K562 (cell line): ENCODE data around the gene GJC2. TPM values are rescaled to one million over a fixed set of nuclear protein-coding genes. Genes with fewer than 3 reads are reported as not detected.

Experiments used
- ATAC-seq: fragments of 200-7000 bp; cut with Tn5 transposase; 3 replicates; pipeline ENCODE4 v1.9.1; 2020; ENCODE audit warnings: moderate library complexity
- BruUV-seq: library from RNA; stranded (reverse); fragments of 400-500 nt; replicated peaks from 2 replicates; lab custom pipeline; 2021; lab: Mats Ljungman, UMichigan
- CTCF ChIA-PET: fragments of 300-600 bp; formaldehyde crosslinking; extraction: SDS; loops from one replicate; lab custom pipeline; 2021; ENCODE audit warnings: low intra/inter-chr PET ratio; lab: Yijun Ruan, JAX
- POLR2A ChIA-PET: fragments of 300-600, 350-650 bp; sonication (Branson Sonifier 250); formaldehyde crosslinking; extraction: SDS; loops from one replicate; lab custom pipeline; 2021; ENCODE audit warnings: antibody characterized with exemption, inconsistent platforms; lab: Yijun Ruan, JAX
- DNase-seq, 4 experiments: peaks; one replicate each; pipeline versions ENCODE4 v3.0.0 to v3.0.0-alpha.2; 2011 to 2018; ENCODE audit warnings: low spot score in 3 of 4, mixed read lengths in 3 of 4; ENCODE audit errors: extremely low read depth in 1 of 4
- FAIRE-seq: peaks from 2 replicates; lab custom pipeline; 2011; peaks lifted over from hg19 to GRCh38; lab: Jason Lieb, UNC
- H2AFZ ChIP-seq: 2 replicates; pipeline ENCODE4 v1.6.0; 2011; ENCODE audit warnings: low read depth, low read length, control low read depth, inconsistent platforms
- H3K27ac ChIP-seq: fragments of 200-600 bp; 3 replicates; pipeline ENCODE4 v1.8.0; 2011; ENCODE audit warnings: low read depth, mild to moderate bottlenecking, control low read depth, inconsistent platforms, low read length, moderate library complexity, mixed read lengths; ENCODE audit errors: extremely low read depth
- H3K27me3 ChIP-seq, 2 experiments: fragments of 300-600 bp in 1 of 2; 2 replicates in 1 of 2; 3 replicates in 1 of 2; pipeline versions ENCODE4 v1.6.0 to v1.8.0; 2011; ENCODE audit warnings: inconsistent platforms in 2 of 2, low read length in 2 of 2, mild to moderate bottlenecking in 1 of 2, mixed read lengths in 1 of 2, moderate library complexity in 1 of 2; ENCODE audit not compliant: control insufficient read depth in 2 of 2, insufficient read depth in 2 of 2
- H3K36me3 ChIP-seq: fragments of 300-600 bp; 3 replicates; pipeline ENCODE4 v1.8.0; 2011; ENCODE audit warnings: mild to moderate bottlenecking, low read length, inconsistent platforms; ENCODE audit not compliant: control insufficient read depth, insufficient read depth
- H3K4me1 ChIP-seq, 2 experiments: fragments of 200-600 bp in 1 of 2; replicated peaks in 1 of 2; 2 replicates in 1 of 2; 3 replicates in 1 of 2; pipeline versions ENCODE4 v1.5.1 to v1.8.0; 2011; ENCODE audit warnings: inconsistent platforms in 2 of 2, low read length in 2 of 2, mild to moderate bottlenecking in 1 of 2, mixed read lengths in 1 of 2, moderate library complexity in 1 of 2; ENCODE audit not compliant: control insufficient read depth in 2 of 2, insufficient read depth in 2 of 2
- H3K4me2 ChIP-seq: 2 replicates; pipeline ENCODE4 v1.6.1; 2011; ENCODE audit warnings: low read length, control low read depth, inconsistent platforms, mixed read lengths; ENCODE audit not compliant: insufficient read depth
- H3K4me3 ChIP-seq: fragments of 200-600 bp; sonication (generic), shearing (Covaris generic); 2 replicates; pipeline ENCODE4 v1.5.1; 2016; ENCODE audit warnings: control low read depth, inconsistent platforms
- H3K79me2 ChIP-seq: fragments of 200-600 bp; 3 replicates; pipeline ENCODE4 v1.8.0; 2011; ENCODE audit warnings: low read length, inconsistent platforms; ENCODE audit not compliant: control insufficient read depth, insufficient read depth
- H3K9ac ChIP-seq, 2 experiments: 2 replicates each; pipeline versions ENCODE4 v1.6.0 to v1.6.1; 2011; ENCODE audit warnings: low read depth in 2 of 2, low read length in 2 of 2, control low read depth in 1 of 2, inconsistent platforms in 1 of 2, mild to moderate bottlenecking in 1 of 2, mixed read lengths in 1 of 2; ENCODE audit not compliant: insufficient read depth in 1 of 2
- H3K9me1 ChIP-seq: one replicate; pipeline ENCODE4 v1.6.0; 2011; ENCODE audit warnings: inconsistent platforms, mild to moderate bottlenecking, low read length, moderate library complexity; ENCODE audit not compliant: control insufficient read depth, insufficient read depth
- H3K9me3 ChIP-seq: replicated peaks from 2 replicates; pipeline ENCODE4 v1.5.1; 2011; ENCODE audit warnings: low read depth, low read length, inconsistent platforms; ENCODE audit not compliant: control insufficient read depth, insufficient read depth
- H4K20me1 ChIP-seq: replicated peaks from 2 replicates; pipeline ENCODE4 v1.6.1; 2011; ENCODE audit warnings: low read length, inconsistent platforms, mixed read lengths; ENCODE audit not compliant: control insufficient read depth, insufficient read depth
- CAMTA2 ChIP-seq: fragments of 250-450 bp; sonication (Bioruptor Pico); conservative IDR thresholded peaks from 2 replicates; pipeline ENCODE4 v1.5.1; 2022
- CTCF ChIP-seq, 3 experiments: IDR thresholded peaks in 2 of 3; conservative IDR thresholded peaks in 1 of 3; 2 replicates each; pipeline ENCODE4 v1.5.1; 2011 to 2012; ENCODE audit warnings: low read length in 3 of 3, mild to moderate bottlenecking in 3 of 3, control low read depth in 2 of 3, improper control_type of control experiment in 1 of 3, inconsistent platforms in 1 of 3, low read depth in 1 of 3, mixed read lengths in 1 of 3, moderate library complexity in 1 of 3; ENCODE audit not compliant: insufficient read depth in 2 of 3
- FUS ChIP-seq: fragments of 200-400 bp; formaldehyde crosslinking; optimal IDR thresholded peaks from 2 replicates; pipeline ENCODE3; 2017; ENCODE audit warnings: low read depth, low read length
- MAFG ChIP-seq: fragments of 450-650 bp; conservative IDR thresholded peaks from 2 replicates; pipeline ENCODE4 v1.6.1; 2016; ENCODE audit warnings: missing genetic modification characterization, missing compliant biosample characterization
- NCOA6 ChIP-seq: fragments of 450-650 bp; IDR thresholded peaks from 2 replicates; pipeline ENCODE4 v1.6.1; 2017; ENCODE audit warnings: mild to moderate bottlenecking
- NRF1 ChIP-seq, 2 experiments: fragments of 450-650 bp; IDR thresholded peaks in 1 of 2; conservative IDR thresholded peaks in 1 of 2; 2 replicates each; pipeline ENCODE4 v1.6.1; 2014; ENCODE audit warnings: mild to moderate bottlenecking in 2 of 2
- SIN3A ChIP-seq, 2 experiments: fragments of 150-350 bp in 1 of 2; IDR thresholded peaks; 2 replicates each; pipeline ENCODE4 v1.6.1; 2011 to 2016; ENCODE audit warnings: borderline replicate concordance in 2 of 2, low read depth in 2 of 2, low read length in 2 of 2, mild to moderate bottlenecking in 2 of 2, moderate library complexity in 2 of 2; ENCODE audit not compliant: control insufficient read depth in 1 of 2
- TFAP4 ChIP-seq: sonication (generic); formaldehyde crosslinking; IDR thresholded peaks from 2 replicates; pipeline ENCODE4 v1.8.0; 2022; ENCODE audit warnings: missing genetic modification reagents, mild to moderate bottlenecking, moderate library complexity, borderline replicate concordance
- TSHZ1 ChIP-seq: fragments of 250-450 bp; sonication (Bioruptor Pico); IDR thresholded peaks from 2 replicates; pipeline ENCODE4 v1.4.0; 2020; ENCODE audit warnings: mild to moderate bottlenecking, moderate library complexity
- ZBTB1 ChIP-seq: sonication (generic); formaldehyde crosslinking; IDR thresholded peaks from 2 replicates; pipeline ENCODE4 v1.8.1; 2023; ENCODE audit warnings: missing genetic modification reagents, low read depth, mild to moderate bottlenecking, borderline replicate concordance
- ZKSCAN3 ChIP-seq: fragments of 250-450 bp; sonication (Bioruptor Pico); IDR thresholded peaks from 2 replicates; pipeline ENCODE4 v1.4.0; 2020
- ZNF57 ChIP-seq: fragments of 450-650 bp; formaldehyde crosslinking; IDR thresholded peaks from 2 replicates; pipeline ENCODE4 v1.4.0; 2020; ENCODE audit warnings: mild to moderate bottlenecking, moderate library complexity
- WGBS: fragments of 100-300 bp; shearing (Covaris generic); methylation state at CpG from one replicate; pipeline ENCODE4 v1.1.6; 2016; ENCODE audit warnings: low coverage, mixed read lengths; ENCODE audit not compliant: insufficient coverage; ENCODE audit errors: missing lambda C conversion rate; 5-methylcytosine and 5-hydroxymethylcytosine counted together
- in situ Hi-C: fragments of 300-500 bp; cut with MboI; formaldehyde crosslinking; loops from 4 replicates; pipeline ENCODE4 v1.15.0; 2018; ENCODE audit warnings: inconsistent platforms, mixed read lengths
- intact Hi-C: fragments of 100-400 bp; cut with micrococcal nuclease; formaldehyde crosslinking; loops from 2 replicates; pipeline ENCODE4 v1.14.2; 2022
- polyA plus RNA-seq, 8 experiments: library from polyadenylated mRNA; depleted of rRNA in 4 of 8; stranded (reverse) in 5 of 8; unstranded in 3 of 8; fragments of >200 nt; fragmentation: Nextera tagmentation in 2 of 8; fragmentation: Illumina TruSeq in 1 of 8; extraction: Ambion mirVana in 2 of 8; extraction: Trizol in 1 of 8; gene quantifications; 2 replicates each; pipeline versions ENCODE4 v1.2.1 to v1.2.3, GENCODE V29; 2011 to 2014; ENCODE audit warnings: inconsistent platforms in 1 of 8, missing spikeins in 1 of 8
- total RNA-seq, 7 experiments: library from RNA; depleted of rRNA in 6 of 7; stranded (reverse); fragments of >200 nt in 6 of 7; fragmentation: Illumina TruSeq in 2 of 7; extraction: Trizol in 2 of 7; gene quantifications; 2 replicates each; pipeline versions ENCODE4 v1.2.1 to v1.2.3, GENCODE V29; 2011 to 2021; ENCODE audit warnings: low replicate concordance in 1 of 7

GJC2 gene
- total and polyA plus RNA-seq, 9 of the 15 experiments (the other 6 are each of a cell fraction or from before 2014, with no cell fraction given): 0.03 to 0.62 (median 0.11) TPM; not detected in 2

- in situ Hi-C loops: no loop called here
- ATAC-seq: no peak
- no TSS peak for BruUV-seq
Measured at GRCh38 chr1:228154021-228154669, 4.4 kb downstream of the GJC2 start.

More at GRCh38 chr1:228154021-228154669, 4.4 kb downstream of the GJC2 start:
- intact Hi-C loops: no loop called here
- H3K4me3 ChIP-seq: no peak overlapping the region
- CTCF ChIA-PET: no interaction called here
- no peaks in the 10 kb centered on the region for H3K9me3 ChIP-seq
- DNase-seq: no peak
- H3K27ac ChIP-seq: no peak overlapping the region
- H3K4me1 ChIP-seq: peaks cover 13 to 69% of the 10 kb centered on the region in 2 experiments
- H4K20me1 ChIP-seq: no peaks in the 10 kb centered on the region; the same call in none of the 2 replicates
- no peaks in the 10 kb centered on the region for H3K9me1 ChIP-seq
- peaks cover 7% of the 10 kb centered on the region; the same call in 2 of the 3 replicates for H3K79me2 ChIP-seq
- no peaks in the 10 kb centered on the region for H3K27me3 ChIP-seq
- 43% methylated on average over 11 of the region's 11 CpGs for WGBS
- H3K9ac ChIP-seq: peak overlapping the region in 1 of 2 experiments; percentile 46; a peak in 1 of 4 replicates
- no peak overlapping the region for H3K4me2 ChIP-seq
- POLR2A ChIA-PET: interaction anchor here (1.0 to 4.2 kb wide), 4 partner anchors 9 to 12 kb away, joined by 3 to 46 read pairs (median 4); partner anchors contain the start of gene IBA57
- H3K36me3 ChIP-seq: peaks cover 6% of the 10 kb centered on the region; the same call in 1 of the 3 replicates
- TF ChIP-seq TFAP4 (CRISPR knock-in tag) (no peak), MAFG (tag) (no peak), NRF1 (conservative IDR thresholded peaks at IDR 0.05 in 1 of 2, IDR thresholded peaks at IDR 0.05 in 1 of 2) (no peak), CTCF (IDR thresholded peaks at IDR 0.05 in 2 of 3, conservative IDR thresholded peaks at IDR 0.05 in 1 of 3; ENCODE audit: insufficient read depth in 2 of 3, low read depth in 1 of 3, low read length in 3 of 3) (no peak), ZNF57 (CRISPR knock-in tag) (no peak), CAMTA2 (CRISPR knock-in tag) (no peak), TSHZ1 (CRISPR knock-in tag) (no peak), FUS (no peak), ZBTB1 (no peak), ZKSCAN3 (no peak), SIN3A (IDR thresholded peaks at IDR 0.05; ENCODE audit: borderline replicate concordance in 2 of 2, control insufficient read depth in 1 of 2, low read depth in 2 of 2, low read length in 2 of 2) (no peak), NCOA6 (no peak)
- TF ChIP-seq, all 486 proteins: peak for 0
- peak; percentile 71 for FAIRE-seq
- H2AFZ ChIP-seq: no peak overlapping the region
